ENCODE results near the gene AKT1. TPM values are rescaled to one million over a fixed set of nuclear protein-coding genes. Genes with fewer than 3 reads are reported as not detected.

AKT1 gene
- total and polyA plus RNA-seq, 2 experiments from 2014 or later: 19.2 to 78.7 TPM

DNA sequence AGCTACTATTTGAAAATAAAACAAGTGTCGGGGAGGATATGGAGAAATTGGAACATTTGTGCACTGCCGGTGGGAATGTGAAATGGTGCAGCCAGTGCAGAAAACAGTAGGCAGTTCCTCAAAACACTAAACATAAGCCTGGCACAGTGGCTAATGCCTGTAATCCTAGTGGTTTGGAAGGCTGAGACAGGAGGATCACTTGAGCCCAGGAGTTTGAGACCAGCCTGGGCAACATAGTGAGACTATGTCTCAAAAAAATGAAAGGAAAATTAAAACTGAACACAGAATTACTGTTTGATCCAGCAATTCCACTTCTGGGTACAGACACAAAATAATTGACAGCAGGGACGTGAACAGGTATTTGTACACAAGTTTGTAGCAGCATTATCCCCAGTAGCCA is 30.0 kb downstream of the AKT1 start:
- Mint-ChIP-seq H3K27ac (no peak overlapping the region), H3K9me3 (peaks cover 6% of the 10 kb centered on the region), H3K36me3 (ENCODE audit: low read depth) (peaks cover 48% of the 10 kb centered on the region), H3K4me3 (peak overlapping the region; percentile 55), H3K27me3 (ENCODE audit: insufficient read depth, low read depth, poor library complexity) (peaks cover 5% of the 10 kb centered on the region), H3K4me1 (peaks cover 26% of the 10 kb centered on the region)
- Histone ChIP-seq H3K79me2 (replicated peaks; ENCODE audit: insufficient read depth) (no peaks in the 10 kb centered on the region), H3K27me3 (ENCODE audit: insufficient read depth) (no peaks in the 10 kb centered on the region), H3K4me3 (no peak overlapping the region), H2AFZ (no peak overlapping the region), H3K36me3 (ENCODE audit: insufficient read depth) (no peaks in the 10 kb centered on the region), H4K20me1 (replicated peaks; ENCODE audit: insufficient read depth) (0 out of 2 replicates have a peak, but pooled peaks cover 6% of the 10 kb centered on the region), H3K9me2 (ENCODE audit: insufficient read depth) (no peaks in the 10 kb centered on the region; the same call in 1 of the 2 replicates), H3F3A (replicated peaks; ENCODE audit: low read depth) (peaks cover 9% of the 10 kb centered on the region; the same call in 1 of the 2 replicates), H3K4me2 (no peak overlapping the region), H3K27ac (ENCODE audit: low read depth) (no peak overlapping the region), H3K4me1 (ENCODE audit: insufficient read depth) (peaks cover 11% of the 10 kb centered on the region)
- ATAC-seq: no peak
- TF ChIP-seq ZNF331 (CRISPR knock-in tag; IDR thresholded peaks at IDR 0.05; ENCODE audit: low read depth) (no peak), STAT1 (IDR thresholded peaks at IDR 0.05; ENCODE audit: unreplicated experiment) (no peak), EZH2phosphoT487 (IDR thresholded peaks at IDR 0.05; ENCODE audit: unreplicated experiment) (no peak), CREB1 (CRISPR knock-in tag; IDR thresholded peaks at IDR 0.05; ENCODE audit: low read depth) (no peak), JUNB (IDR thresholded peaks at IDR 0.05; ENCODE audit: unreplicated experiment) (no peak), EZH2 (IDR thresholded peaks at IDR 0.05; ENCODE audit: low read depth, unreplicated experiment) (no peak), POLR2AphosphoS5 (IDR thresholded peaks at IDR 0.05; ENCODE audit: low read depth) (no peak), NANOG (IDR thresholded peaks at IDR 0.05; ENCODE audit: borderline replicate concordance) (no peak), ZNF114 (CRISPR knock-in tag; IDR thresholded peaks at IDR 0.05) (no peak)
- TF ChIP-seq, protein P1, sequence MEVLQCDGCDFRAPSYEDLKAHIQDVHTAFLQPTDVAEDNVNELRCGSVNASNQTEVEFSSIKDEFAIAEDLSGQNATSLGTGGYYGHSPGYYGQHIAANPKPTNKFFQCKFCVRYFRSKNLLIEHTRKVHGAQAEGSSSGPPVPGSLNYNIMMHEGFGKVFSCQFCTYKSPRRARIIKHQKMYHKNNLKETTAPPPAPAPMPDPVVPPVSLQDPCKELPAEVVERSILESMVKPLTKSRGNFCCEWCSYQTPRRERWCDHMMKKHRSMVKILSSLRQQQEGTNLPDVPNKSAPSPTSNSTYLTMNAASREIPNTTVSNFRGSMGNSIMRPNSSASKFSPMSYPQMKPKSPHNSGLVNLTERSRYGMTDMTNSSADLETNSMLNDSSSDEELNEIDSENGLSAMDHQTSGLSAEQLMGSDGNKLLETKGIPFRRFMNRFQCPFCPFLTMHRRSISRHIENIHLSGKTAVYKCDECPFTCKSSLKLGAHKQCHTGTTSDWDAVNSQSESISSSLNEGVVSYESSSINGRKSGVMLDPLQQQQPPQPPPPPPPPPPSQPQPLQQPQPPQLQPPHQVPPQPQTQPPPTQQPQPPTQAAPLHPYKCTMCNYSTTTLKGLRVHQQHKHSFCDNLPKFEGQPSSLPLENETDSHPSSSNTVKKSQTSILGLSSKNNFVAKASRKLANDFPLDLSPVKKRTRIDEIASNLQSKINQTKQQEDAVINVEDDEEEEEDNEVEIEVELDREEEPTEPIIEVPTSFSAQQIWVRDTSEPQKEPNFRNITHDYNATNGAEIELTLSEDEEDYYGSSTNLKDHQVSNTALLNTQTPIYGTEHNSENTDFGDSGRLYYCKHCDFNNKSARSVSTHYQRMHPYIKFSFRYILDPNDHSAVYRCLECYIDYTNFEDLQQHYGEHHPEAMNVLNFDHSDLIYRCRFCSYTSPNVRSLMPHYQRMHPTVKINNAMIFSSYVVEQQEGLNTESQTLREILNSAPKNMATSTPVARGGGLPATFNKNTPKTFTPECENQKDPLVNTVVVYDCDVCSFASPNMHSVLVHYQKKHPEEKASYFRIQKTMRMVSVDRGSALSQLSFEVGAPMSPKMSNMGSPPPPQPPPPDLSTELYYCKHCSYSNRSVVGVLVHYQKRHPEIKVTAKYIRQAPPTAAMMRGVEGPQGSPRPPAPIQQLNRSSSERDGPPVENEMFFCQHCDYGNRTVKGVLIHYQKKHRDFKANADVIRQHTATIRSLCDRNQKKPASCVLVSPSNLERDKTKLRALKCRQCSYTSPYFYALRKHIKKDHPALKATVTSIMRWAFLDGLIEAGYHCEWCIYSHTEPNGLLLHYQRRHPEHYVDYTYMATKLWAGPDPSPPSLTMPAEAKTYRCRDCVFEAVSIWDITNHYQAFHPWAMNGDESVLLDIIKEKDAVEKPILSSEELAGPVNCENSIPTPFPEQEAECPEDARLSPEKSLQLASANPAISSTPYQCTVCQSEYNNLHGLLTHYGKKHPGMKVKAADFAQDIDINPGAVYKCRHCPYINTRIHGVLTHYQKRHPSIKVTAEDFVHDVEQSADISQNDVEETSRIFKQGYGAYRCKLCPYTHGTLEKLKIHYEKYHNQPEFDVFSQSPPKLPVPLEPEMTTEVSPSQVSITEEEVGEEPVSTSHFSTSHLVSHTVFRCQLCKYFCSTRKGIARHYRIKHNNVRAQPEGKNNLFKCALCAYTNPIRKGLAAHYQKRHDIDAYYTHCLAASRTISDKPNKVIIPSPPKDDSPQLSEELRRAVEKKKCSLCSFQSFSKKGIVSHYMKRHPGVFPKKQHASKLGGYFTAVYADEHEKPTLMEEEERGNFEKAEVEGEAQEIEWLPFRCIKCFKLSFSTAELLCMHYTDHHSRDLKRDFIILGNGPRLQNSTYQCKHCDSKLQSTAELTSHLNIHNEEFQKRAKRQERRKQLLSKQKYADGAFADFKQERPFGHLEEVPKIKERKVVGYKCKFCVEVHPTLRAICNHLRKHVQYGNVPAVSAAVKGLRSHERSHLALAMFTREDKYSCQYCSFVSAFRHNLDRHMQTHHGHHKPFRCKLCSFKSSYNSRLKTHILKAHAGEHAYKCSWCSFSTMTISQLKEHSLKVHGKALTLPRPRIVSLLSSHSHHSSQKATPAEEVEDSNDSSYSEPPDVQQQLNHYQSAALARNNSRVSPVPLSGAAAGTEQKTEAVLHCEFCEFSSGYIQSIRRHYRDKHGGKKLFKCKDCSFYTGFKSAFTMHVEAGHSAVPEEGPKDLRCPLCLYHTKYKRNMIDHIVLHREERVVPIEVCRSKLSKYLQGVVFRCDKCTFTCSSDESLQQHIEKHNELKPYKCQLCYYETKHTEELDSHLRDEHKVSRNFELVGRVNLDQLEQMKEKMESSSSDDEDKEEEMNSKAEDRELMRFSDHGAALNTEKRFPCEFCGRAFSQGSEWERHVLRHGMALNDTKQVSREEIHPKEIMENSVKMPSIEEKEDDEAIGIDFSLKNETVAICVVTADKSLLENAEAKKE (CRISPR knock-in tag; IDR thresholded peaks at IDR 0.05): no peak
- TF ChIP-seq, protein P2, sequence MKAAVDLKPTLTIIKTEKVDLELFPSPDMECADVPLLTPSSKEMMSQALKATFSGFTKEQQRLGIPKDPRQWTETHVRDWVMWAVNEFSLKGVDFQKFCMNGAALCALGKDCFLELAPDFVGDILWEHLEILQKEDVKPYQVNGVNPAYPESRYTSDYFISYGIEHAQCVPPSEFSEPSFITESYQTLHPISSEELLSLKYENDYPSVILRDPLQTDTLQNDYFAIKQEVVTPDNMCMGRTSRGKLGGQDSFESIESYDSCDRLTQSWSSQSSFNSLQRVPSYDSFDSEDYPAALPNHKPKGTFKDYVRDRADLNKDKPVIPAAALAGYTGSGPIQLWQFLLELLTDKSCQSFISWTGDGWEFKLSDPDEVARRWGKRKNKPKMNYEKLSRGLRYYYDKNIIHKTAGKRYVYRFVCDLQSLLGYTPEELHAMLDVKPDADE (IDR thresholded peaks at IDR 0.05): no peak
- TF ChIP-seq, protein P3, sequence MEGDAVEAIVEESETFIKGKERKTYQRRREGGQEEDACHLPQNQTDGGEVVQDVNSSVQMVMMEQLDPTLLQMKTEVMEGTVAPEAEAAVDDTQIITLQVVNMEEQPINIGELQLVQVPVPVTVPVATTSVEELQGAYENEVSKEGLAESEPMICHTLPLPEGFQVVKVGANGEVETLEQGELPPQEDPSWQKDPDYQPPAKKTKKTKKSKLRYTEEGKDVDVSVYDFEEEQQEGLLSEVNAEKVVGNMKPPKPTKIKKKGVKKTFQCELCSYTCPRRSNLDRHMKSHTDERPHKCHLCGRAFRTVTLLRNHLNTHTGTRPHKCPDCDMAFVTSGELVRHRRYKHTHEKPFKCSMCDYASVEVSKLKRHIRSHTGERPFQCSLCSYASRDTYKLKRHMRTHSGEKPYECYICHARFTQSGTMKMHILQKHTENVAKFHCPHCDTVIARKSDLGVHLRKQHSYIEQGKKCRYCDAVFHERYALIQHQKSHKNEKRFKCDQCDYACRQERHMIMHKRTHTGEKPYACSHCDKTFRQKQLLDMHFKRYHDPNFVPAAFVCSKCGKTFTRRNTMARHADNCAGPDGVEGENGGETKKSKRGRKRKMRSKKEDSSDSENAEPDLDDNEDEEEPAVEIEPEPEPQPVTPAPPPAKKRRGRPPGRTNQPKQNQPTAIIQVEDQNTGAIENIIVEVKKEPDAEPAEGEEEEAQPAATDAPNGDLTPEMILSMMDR (conservative IDR thresholded peaks at IDR 0.05; ENCODE audit: low read depth in 2 of 2): no peak
- TF ChIP-seq, protein P4, sequence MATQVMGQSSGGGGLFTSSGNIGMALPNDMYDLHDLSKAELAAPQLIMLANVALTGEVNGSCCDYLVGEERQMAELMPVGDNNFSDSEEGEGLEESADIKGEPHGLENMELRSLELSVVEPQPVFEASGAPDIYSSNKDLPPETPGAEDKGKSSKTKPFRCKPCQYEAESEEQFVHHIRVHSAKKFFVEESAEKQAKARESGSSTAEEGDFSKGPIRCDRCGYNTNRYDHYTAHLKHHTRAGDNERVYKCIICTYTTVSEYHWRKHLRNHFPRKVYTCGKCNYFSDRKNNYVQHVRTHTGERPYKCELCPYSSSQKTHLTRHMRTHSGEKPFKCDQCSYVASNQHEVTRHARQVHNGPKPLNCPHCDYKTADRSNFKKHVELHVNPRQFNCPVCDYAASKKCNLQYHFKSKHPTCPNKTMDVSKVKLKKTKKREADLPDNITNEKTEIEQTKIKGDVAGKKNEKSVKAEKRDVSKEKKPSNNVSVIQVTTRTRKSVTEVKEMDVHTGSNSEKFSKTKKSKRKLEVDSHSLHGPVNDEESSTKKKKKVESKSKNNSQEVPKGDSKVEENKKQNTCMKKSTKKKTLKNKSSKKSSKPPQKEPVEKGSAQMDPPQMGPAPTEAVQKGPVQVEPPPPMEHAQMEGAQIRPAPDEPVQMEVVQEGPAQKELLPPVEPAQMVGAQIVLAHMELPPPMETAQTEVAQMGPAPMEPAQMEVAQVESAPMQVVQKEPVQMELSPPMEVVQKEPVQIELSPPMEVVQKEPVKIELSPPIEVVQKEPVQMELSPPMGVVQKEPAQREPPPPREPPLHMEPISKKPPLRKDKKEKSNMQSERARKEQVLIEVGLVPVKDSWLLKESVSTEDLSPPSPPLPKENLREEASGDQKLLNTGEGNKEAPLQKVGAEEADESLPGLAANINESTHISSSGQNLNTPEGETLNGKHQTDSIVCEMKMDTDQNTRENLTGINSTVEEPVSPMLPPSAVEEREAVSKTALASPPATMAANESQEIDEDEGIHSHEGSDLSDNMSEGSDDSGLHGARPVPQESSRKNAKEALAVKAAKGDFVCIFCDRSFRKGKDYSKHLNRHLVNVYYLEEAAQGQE (IDR thresholded peaks at IDR 0.05; ENCODE audit: unreplicated experiment): no peak
- DNase-seq (ENCODE audit: low spot score): no peak

Data from GM23338 (cell line).